Stomach (tissue), 4 donors: ENCODE results near the gene FCN3.

ENCODE experiments used
- CTCF ChIP-seq, 7 experiments: fragments of 450-650 bp in 4 of 7; fragments of 200-600 bp in 3 of 7; sonication (generic) in 3 of 7; IDR thresholded peaks; one replicate each; pipeline ENCODE4 v1.5.1; 2016 to 2019; ENCODE audit warnings: antibody characterized with exemption in 7 of 7, control low read depth in 2 of 7, mild to moderate bottlenecking in 1 of 7
- EP300 ChIP-seq: sonication (generic); formaldehyde crosslinking; IDR thresholded peaks from one replicate; pipeline ENCODE4 v1.6.1; 2017; ENCODE audit warnings: antibody characterized with exemption
- POLR2A ChIP-seq, 4 donors: fragments of 450-650 bp; IDR thresholded peaks; one replicate each; pipeline ENCODE4 v1.6.1; 2016; ENCODE audit warnings: antibody characterized with exemption in 4 of 4, control low read depth in 2 of 4, mild to moderate bottlenecking in 1 of 4, moderate library complexity in 1 of 4
- POLR2AphosphoS5 ChIP-seq, 3 donors: sonication (generic); formaldehyde crosslinking; IDR thresholded peaks; one replicate each; pipeline ENCODE4 v1.6.1; 2016; ENCODE audit warnings: antibody characterized with exemption in 3 of 3

GRCh38 chr1:27363766-27364695, 10.6 kb downstream of the FCN3 start:
- TF ChIP-seq POLR2A (IDR thresholded peaks at IDR 0.05) (no peak), CTCF (IDR thresholded peaks at IDR 0.05) (no peak), POLR2AphosphoS5 (IDR thresholded peaks at IDR 0.05) (no peak), EP300 (no peak)
